ENCODE data around the gene SLC25A22.

The SLC25A22 gene

DNA sequence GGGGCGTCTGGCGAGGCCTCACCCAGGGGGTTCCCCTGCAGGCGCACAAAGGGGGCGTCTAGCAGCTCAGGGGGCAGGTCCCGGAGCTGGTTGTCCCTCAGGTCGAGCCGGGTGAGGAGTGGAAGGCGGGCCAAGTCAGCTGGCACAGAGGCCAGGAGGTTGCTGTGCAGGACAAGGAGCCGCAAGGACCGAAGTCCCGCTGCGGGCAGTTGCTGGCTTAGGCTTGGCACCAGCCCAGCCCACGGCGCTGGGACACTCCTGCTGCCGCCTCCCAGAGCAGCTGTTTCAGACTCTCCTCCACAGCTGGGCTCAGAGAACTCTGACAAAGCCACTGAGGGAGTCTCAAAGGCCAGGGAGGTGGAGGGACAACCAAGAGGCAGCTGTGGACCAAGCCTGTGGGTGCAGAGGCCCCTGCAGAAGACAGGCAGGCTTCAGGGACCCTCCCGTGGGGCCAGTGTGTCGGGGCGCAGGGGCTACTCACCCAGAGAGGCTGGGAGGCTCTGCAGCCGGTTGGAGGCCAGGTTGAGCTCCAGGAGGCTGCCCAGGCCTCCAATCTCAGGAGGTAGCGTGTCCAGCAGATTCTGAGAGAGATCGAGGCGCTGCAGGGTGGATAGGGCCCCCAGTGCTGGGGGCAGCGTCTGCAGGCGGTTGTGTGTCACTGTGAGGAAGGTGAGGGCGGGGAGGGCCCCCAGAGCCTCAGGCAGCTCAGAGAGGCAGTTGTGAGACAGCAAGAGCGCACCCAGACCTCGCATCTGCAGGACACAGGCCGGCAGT is 4.8 kb upstream of the SLC25A22 start:
- DNase-seq, result no peak

- DNase-seq, result no peak
Measured at GRCh38 chr11:802018-802617, 4.0 kb upstream of the SLC25A22 start.

DNA sequence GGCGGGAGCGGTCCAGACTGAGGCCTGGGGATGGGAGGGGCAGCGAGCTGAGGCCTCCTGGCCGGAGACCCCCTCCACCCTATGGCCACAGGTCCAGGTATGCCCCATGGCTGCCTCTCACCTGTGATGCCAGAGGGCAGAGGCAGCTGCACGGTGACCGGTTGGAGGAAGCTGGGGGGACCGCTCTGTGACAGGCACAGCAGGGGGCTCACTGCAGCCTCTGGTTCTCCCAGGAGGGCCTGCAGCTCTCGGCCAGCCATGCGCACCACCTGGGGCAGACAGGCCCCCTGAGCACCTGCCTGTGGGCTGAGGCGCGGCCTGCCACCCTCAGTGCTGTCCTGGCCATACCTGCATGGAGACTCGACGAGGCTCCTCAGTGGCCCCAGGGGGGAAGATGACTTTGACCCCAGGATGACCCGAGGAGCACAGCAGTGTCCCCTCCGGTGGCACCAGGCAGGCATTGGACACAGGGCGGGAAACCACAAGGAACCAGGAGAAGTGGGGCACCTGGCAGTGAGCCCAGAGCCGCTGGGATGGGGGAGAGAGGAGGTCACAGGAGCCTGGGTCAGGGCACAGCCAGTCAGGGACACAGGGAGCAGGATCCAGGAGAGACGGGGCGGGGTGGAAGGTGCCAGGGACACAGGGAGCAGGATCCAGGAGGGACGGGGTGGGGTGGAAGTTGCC is 3.2 kb upstream of the SLC25A22 start:
- DNase-seq, result no peak

GRCh38 chr11:800473-800872 is 2.4 kb upstream of the SLC25A22 start:
- DNase-seq, result no peak

DNA sequence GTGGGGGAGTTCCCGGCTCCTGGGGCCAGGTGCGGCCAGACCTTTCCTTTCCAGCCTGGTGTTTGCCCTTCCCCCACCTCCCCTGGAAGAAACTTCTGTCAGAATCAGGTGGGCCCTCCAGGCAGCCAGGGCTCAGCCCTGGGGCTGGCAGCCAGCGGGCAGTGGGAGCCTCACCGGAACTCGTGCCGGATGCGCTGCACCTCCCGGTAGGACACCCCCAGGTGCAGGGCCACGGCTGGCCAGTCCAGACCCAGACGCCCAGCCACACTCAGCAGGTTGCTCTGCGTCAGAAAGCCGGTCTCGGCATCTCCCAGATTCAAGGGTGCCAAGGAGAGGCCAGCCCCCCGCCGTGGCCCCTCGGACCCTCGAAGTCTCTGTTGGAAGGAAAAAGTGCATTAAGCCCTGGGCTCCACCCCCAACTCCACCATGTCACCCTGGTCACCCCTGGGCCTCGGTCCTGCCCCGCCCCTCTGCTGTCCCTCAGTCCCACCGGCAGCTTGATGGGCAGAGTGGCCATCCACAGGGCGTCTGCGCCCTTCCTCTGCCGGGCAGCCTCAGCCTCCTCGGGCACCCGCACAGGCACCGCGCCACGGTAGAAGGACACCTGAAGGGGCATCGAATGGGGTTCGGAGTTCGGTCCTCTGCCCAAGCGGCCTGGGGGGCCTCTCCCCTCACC is 1.7 kb upstream of the SLC25A22 start:
- no peak for DNase-seq

DNA sequence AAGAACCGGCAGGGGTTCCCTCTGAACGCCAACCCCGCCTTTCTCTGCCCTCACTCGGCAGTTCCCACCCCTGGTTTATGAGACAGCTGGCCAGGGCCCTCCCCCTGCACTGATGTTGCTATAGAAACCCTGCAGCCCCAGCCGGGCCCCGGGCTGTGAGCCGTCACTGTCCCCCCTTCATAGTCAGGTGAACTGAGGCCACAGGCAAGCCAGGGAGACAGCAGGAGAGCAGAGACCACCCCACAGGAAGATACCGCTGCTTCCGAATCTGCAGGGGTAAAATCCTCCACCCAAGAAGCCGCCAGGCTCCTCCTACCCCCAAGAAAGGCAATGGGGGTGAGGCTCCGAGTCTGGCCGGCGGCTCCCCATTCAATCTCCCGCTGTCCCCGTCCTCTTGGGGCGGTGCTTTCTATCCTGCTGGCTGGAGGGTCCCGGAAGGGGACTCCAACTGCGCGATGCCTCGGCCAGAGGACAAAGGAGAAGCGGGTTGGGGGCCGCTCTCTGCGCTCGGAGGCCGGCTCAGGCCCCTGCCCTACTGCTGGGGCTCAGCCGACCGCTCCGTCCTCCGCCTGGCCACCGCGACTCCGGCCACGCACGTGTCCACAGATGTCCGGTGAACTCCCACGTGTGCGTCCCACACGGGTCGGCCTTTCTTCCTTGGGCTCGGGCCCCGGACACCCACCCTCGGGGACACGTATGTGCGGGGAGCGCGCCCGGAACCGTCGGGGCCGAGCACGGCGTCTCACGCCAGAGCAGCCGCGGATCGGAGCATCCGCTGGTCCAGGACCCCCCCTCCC is 587 bp downstream of the SLC25A22 start:
- peak; percentile 94 for DNase-seq

DNA sequence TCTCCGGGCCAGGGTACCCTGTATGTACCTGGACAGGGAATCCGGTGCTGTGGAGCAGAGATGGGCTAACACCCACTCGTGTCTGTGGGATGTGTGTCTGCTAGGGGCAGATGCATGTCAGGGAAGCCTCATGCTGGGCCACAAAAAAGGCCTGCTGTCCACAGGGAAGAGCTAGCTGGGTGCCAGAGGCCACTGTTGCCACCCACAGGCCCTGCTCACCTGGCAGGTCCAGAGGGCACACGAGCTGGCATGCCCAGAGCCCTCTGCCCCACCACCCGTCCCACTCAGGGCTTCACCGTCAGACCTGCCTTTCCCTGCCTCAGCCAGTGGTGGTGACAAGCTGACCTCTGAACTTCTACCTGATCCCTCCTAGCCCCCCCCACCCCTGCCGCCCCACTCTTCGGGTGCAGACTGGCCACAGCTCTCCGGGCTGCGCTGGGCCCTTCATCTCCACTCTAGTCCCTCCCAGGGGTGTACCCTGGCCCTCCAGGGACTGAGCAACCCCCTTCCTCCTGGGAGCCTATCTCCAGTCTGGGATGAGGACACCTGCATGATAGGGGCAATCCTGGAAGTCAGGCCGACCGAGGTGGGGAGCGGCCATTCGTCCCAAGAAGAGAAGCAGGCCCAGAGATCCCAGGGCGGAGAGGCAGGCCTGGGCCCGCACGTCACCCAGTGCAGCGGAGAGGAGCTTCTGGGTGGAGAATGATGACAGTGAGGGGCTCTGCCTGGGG is 1.4 kb downstream of the SLC25A22 start:
- peak; percentile 59 for DNase-seq

- DNase-seq, result peak; percentile 89
Measured at GRCh38 chr11:795634-796564, 2.2 kb downstream of the SLC25A22 start.

GRCh38 chr11:794766-795633 is 3.1 kb downstream of the SLC25A22 start:
- no peak for DNase-seq

GRCh38 chr11:794013-794765 is 3.9 kb downstream of the SLC25A22 start:
- no peak for DNase-seq

DNA sequence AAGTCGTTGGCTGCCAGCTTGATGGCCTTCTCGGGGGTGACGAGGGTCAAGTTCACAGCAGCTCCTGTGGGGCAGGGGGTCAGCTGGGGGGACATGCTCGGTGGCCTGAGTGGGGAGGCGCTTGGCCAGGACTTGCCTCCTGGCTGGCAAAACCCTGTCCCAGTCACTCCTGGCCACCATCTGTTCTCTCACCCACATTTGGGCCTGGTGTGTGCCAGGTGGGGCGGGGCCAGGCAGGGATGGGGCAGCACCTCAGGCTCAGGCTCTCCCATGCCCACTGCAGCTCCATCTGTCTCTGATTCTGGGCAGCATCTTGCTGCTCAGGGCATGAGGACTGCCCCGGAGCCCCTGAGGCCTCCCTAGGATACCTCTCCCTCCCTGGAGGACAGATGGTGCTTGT is 4.5 kb downstream of the SLC25A22 start:
- no peak for DNase-seq

GRCh38 chr11:792873-793272 is 5.2 kb downstream of the SLC25A22 start:
- DNase-seq, result no peak

GRCh38 chr11:792535-792821 is 5.6 kb downstream of the SLC25A22 start:
- DNase-seq, result no peak

GRCh38 chr11:791658-792534 is 6.2 kb downstream of the SLC25A22 start:
- DNase-seq, result no peak

- DNase-seq, result no peak
Measured at GRCh38 chr11:790721-791564, 7.1 kb downstream of the SLC25A22 start.

DNA sequence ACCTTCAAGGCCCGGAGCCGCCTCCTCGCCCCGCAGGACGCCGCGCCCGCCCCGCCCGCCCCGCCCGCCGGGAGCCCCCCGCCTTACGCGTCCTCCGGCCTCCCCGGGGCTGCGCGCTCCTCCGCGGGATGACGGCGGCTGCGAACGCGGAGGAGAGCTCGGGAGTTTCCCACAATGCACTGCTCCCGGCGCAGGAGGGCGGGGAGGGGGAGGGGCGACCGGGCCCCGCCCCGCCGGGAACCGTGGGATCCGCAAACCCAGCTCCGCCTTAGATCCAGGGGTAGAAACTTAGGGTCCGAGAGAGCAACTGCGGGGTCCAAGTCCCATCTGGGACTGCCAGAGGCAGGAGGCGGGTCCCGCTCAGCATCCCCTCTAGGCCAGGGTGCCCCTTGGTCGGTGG is 8.1 kb downstream of the SLC25A22 start, which contains the start of gene CEND1:
Gene CEND1, minus strand, starts transcription at position 148 of the 400 bp plus-strand sequence. CDS start 1,514 bp downstream, outside the sequence.
- peak; percentile 50 for DNase-seq
